ENCODE measurements around the gene KMO. TPM values are rescaled to one million over a fixed set of nuclear protein-coding genes. Genes with fewer than 3 reads are reported as not detected.

The KMO gene
- total and polyA plus RNA-seq, 4 donors, result 10.2 to 37.3 (median 19.6) TPM

DNA sequence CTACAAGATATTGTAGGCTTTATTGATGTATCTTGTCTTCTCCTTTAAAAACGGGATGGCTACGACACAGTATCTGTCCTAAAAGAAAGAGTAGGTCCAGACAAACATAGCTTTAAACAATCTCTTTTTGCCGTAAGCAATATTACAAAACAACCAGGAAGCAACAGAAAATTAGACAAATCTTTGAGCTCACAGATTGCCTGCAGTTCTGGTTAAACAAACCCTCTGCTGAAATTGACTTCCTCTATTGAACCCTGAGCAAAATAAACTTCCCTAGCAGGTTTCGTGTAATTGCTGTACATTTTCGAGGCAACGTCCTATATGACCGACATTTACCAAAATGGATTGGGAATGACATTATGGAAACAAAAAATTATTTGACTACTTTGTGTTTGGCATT lies 57.3 kb downstream of the KMO start:
- no peak for TF ChIP-seq FOXA2 (IDR thresholded peaks at IDR 0.05)
- no peak for TF ChIP-seq EGR1 (IDR thresholded peaks at IDR 0.05; ENCODE audit: low read depth in 2 of 2)
- TF ChIP-seq GABPA (IDR thresholded peaks at IDR 0.05 in 1 of 2, conservative IDR thresholded peaks at IDR 0.05 in 1 of 2), result no peak
- TF ChIP-seq, protein P1, sequence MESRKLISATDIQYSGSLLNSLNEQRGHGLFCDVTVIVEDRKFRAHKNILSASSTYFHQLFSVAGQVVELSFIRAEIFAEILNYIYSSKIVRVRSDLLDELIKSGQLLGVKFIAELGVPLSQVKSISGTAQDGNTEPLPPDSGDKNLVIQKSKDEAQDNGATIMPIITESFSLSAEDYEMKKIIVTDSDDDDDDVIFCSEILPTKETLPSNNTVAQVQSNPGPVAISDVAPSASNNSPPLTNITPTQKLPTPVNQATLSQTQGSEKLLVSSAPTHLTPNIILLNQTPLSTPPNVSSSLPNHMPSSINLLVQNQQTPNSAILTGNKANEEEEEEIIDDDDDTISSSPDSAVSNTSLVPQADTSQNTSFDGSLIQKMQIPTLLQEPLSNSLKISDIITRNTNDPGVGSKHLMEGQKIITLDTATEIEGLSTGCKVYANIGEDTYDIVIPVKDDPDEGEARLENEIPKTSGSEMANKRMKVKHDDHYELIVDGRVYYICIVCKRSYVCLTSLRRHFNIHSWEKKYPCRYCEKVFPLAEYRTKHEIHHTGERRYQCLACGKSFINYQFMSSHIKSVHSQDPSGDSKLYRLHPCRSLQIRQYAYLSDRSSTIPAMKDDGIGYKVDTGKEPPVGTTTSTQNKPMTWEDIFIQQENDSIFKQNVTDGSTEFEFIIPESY (IDR thresholded peaks at IDR 0.05), result no peak
- TF ChIP-seq, protein P2, sequence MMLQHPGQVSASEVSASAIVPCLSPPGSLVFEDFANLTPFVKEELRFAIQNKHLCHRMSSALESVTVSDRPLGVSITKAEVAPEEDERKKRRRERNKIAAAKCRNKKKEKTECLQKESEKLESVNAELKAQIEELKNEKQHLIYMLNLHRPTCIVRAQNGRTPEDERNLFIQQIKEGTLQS (IDR thresholded peaks at IDR 0.05), result no peak
- TF ChIP-seq, protein P3, sequence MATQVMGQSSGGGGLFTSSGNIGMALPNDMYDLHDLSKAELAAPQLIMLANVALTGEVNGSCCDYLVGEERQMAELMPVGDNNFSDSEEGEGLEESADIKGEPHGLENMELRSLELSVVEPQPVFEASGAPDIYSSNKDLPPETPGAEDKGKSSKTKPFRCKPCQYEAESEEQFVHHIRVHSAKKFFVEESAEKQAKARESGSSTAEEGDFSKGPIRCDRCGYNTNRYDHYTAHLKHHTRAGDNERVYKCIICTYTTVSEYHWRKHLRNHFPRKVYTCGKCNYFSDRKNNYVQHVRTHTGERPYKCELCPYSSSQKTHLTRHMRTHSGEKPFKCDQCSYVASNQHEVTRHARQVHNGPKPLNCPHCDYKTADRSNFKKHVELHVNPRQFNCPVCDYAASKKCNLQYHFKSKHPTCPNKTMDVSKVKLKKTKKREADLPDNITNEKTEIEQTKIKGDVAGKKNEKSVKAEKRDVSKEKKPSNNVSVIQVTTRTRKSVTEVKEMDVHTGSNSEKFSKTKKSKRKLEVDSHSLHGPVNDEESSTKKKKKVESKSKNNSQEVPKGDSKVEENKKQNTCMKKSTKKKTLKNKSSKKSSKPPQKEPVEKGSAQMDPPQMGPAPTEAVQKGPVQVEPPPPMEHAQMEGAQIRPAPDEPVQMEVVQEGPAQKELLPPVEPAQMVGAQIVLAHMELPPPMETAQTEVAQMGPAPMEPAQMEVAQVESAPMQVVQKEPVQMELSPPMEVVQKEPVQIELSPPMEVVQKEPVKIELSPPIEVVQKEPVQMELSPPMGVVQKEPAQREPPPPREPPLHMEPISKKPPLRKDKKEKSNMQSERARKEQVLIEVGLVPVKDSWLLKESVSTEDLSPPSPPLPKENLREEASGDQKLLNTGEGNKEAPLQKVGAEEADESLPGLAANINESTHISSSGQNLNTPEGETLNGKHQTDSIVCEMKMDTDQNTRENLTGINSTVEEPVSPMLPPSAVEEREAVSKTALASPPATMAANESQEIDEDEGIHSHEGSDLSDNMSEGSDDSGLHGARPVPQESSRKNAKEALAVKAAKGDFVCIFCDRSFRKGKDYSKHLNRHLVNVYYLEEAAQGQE (IDR thresholded peaks at IDR 0.05), result no peak
- no peak for TF ChIP-seq HNF4A (conservative IDR thresholded peaks at IDR 0.05)
- no peak for TF ChIP-seq RAD21 (IDR thresholded peaks at IDR 0.05)
- no peak for TF ChIP-seq JUND (IDR thresholded peaks at IDR 0.05)
- TF ChIP-seq, protein P4, sequence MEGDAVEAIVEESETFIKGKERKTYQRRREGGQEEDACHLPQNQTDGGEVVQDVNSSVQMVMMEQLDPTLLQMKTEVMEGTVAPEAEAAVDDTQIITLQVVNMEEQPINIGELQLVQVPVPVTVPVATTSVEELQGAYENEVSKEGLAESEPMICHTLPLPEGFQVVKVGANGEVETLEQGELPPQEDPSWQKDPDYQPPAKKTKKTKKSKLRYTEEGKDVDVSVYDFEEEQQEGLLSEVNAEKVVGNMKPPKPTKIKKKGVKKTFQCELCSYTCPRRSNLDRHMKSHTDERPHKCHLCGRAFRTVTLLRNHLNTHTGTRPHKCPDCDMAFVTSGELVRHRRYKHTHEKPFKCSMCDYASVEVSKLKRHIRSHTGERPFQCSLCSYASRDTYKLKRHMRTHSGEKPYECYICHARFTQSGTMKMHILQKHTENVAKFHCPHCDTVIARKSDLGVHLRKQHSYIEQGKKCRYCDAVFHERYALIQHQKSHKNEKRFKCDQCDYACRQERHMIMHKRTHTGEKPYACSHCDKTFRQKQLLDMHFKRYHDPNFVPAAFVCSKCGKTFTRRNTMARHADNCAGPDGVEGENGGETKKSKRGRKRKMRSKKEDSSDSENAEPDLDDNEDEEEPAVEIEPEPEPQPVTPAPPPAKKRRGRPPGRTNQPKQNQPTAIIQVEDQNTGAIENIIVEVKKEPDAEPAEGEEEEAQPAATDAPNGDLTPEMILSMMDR (IDR thresholded peaks at IDR 0.05; ENCODE audit: low read depth, low read length, missing input control), result no peak
- peaks cover 1 to 43% (median 34%) of the 10 kb centered on the region in 4 donors for H3K36me3 ChIP-seq (ENCODE audit: control insufficient read depth in 4 of 4, insufficient read depth in 3 of 4, low read depth in 1 of 4, low read length in 3 of 4)
- no peaks in the 10 kb centered on the region for H3K4me1 ChIP-seq (ENCODE audit: control insufficient read depth in 4 of 4, insufficient read depth in 4 of 4, low read length in 3 of 4)
- no peaks in the 10 kb centered on the region for H3K9me3 ChIP-seq (ENCODE audit: control insufficient read depth in 4 of 4, low read length in 3 of 4)
- no peak for DNase-seq (ENCODE audit: low spot score)
- H3K27ac ChIP-seq (ENCODE audit: low read depth in 1 of 2, low read length in 2 of 2), result no peak overlapping the region
- no peak overlapping the region for H3K4me3 ChIP-seq (ENCODE audit: low read depth in 1 of 3, low read length in 3 of 3)
- H3K27me3 ChIP-seq (ENCODE audit: control insufficient read depth in 4 of 4, insufficient read depth in 4 of 4, low read length in 3 of 4), result no peaks in the 10 kb centered on the region
- H3K9ac ChIP-seq (ENCODE audit: low read depth in 1 of 2, low read length in 2 of 2), result no peak overlapping the region
- WGBS, result 83% methylated on average over 7 of the region's 7 CpGs

DNA sequence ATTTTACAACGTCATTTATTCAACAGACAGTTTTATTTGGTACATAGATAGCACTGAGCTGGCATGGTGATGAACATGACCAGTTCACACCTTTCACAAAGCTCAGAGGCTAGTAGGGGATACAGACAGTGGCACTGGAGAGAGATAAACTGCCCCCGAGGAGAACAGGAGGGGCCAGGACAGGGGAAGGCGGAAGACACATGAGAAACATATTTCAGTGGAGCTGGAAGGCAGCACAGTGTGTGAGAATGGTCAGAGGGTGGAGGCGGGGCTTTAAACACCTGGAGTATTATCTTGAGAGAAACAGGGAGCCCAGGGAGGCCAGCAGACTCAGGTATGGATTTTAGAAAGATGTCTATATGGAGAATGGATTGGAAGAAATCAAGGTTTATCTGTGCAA lies 58.5 kb downstream of the KMO start:
- Histone ChIP-seq H3K27me3 (ENCODE audit: control insufficient read depth in 4 of 4, insufficient read depth in 4 of 4, low read length in 3 of 4) (no peaks in the 10 kb centered on the region), H3K9me3 (ENCODE audit: control insufficient read depth in 4 of 4, low read length in 3 of 4) (no peaks in the 10 kb centered on the region), H3K9ac (ENCODE audit: low read depth in 1 of 2, low read length in 2 of 2) (no peak overlapping the region), H3K36me3 (ENCODE audit: control insufficient read depth in 4 of 4, insufficient read depth in 3 of 4, low read depth in 1 of 4, low read length in 3 of 4) (peaks cover 1 to 45% (median 35%) of the 10 kb centered on the region in 4 donors), H3K27ac (ENCODE audit: low read depth in 1 of 2, low read length in 2 of 2) (no peak overlapping the region), H3K4me1 (ENCODE audit: control insufficient read depth in 4 of 4, insufficient read depth in 4 of 4, low read length in 3 of 4) (no peaks in the 10 kb centered on the region), H3K4me3 (ENCODE audit: low read depth in 1 of 3, low read length in 3 of 3) (no peak overlapping the region)
- 85% methylated on average over 4 of the region's 4 CpGs for WGBS
- TF ChIP-seq RXRA (IDR thresholded peaks at IDR 0.05) (no peak), FOXA2 (IDR thresholded peaks at IDR 0.05) (no peak), JUND (IDR thresholded peaks at IDR 0.05) (no peak), SP1 (IDR thresholded peaks at IDR 0.05) (no peak), TAF1 (conservative IDR thresholded peaks at IDR 0.05) (no peak), GABPA (IDR thresholded peaks at IDR 0.05 in 1 of 2, conservative IDR thresholded peaks at IDR 0.05 in 1 of 2) (no peak), NR2F2 (IDR thresholded peaks at IDR 0.05) (no peak), RAD21 (IDR thresholded peaks at IDR 0.05) (no peak)
- TF ChIP-seq, protein P5, sequence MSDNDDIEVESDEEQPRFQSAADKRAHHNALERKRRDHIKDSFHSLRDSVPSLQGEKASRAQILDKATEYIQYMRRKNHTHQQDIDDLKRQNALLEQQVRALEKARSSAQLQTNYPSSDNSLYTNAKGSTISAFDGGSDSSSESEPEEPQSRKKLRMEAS (IDR thresholded peaks at IDR 0.05), result no peak
- TF ChIP-seq, protein P3 (IDR thresholded peaks at IDR 0.05), result no peak
- TF ChIP-seq, protein P2 (IDR thresholded peaks at IDR 0.05), result no peak
- TF ChIP-seq, protein P1 (IDR thresholded peaks at IDR 0.05), result no peak
- no peak for DNase-seq (ENCODE audit: low spot score)
